A673 (cell line): ENCODE data around the gene ANKRD44. TPM values are rescaled to one million over a fixed set of nuclear protein-coding genes. Genes with fewer than 3 reads are reported as not detected.

ENCODE experiments used
- BruUV-seq: library from RNA; stranded (reverse); fragments of 400-500 nt; replicated peaks from 2 replicates; lab custom pipeline; 2021; lab: Mats Ljungman, UMichigan
- CTCF ChIA-PET: fragments of 300-600 bp; sonication (Branson Sonifier 250); formaldehyde crosslinking; loops from one replicate; lab custom pipeline; 2022; ENCODE audit warnings: antibody characterized with exemption; lab: Charles Lee
- POLR2A ChIA-PET: fragments of 300-600 bp; sonication (Branson Sonifier 250); formaldehyde crosslinking; loops from one replicate; lab custom pipeline; 2022; ENCODE audit warnings: antibody characterized with exemption; ENCODE audit not compliant: low non-redundant PET; lab: Charles Lee
- DNase-seq: peaks from one replicate; pipeline ENCODE4 v3.0.0-alpha.2; 2015; ENCODE audit warnings: low spot score
- H3K27ac ChIP-seq: fragments of 200-600 bp; sonication (generic); 2 replicates; pipeline ENCODE4 v1.5.1; 2016; ENCODE audit warnings: mixed run types, low read depth, mild to moderate bottlenecking, mixed read lengths, antibody characterized with exemption, low read length; ENCODE audit not compliant: poor library complexity, severe bottlenecking
- H3K27me3 ChIP-seq: fragments of 200-600 bp; sonication (generic); replicated peaks from 2 replicates; pipeline ENCODE4 v1.6.1; 2017; ENCODE audit warnings: mixed run types, low read depth, mild to moderate bottlenecking, mixed read lengths, antibody characterized with exemption, low read length; ENCODE audit not compliant: insufficient read depth, poor library complexity
- H3K36me3 ChIP-seq: fragments of 200-600 bp; sonication (generic); 2 replicates; pipeline ENCODE4 v1.6.1; 2016; ENCODE audit warnings: mixed run types, mild to moderate bottlenecking, mixed read lengths, antibody characterized with exemption, low read length; ENCODE audit not compliant: insufficient read depth, poor library complexity, severe bottlenecking
- H3K4me1 ChIP-seq: fragments of 200-600 bp; sonication (generic); 2 replicates; pipeline ENCODE4 v1.6.1; 2017; ENCODE audit warnings: mixed run types, mild to moderate bottlenecking, mixed read lengths, antibody characterized with exemption, low read length; ENCODE audit not compliant: insufficient read depth, poor library complexity, severe bottlenecking
- H3K4me3 ChIP-seq: fragments of 200-600 bp; sonication (generic); 2 replicates; pipeline ENCODE4 v1.5.1; 2016; ENCODE audit warnings: low read depth, mixed run types, mild to moderate bottlenecking, mixed read lengths, low read length; ENCODE audit not compliant: poor library complexity, severe bottlenecking
- H3K9me3 ChIP-seq: fragments of 200-600 bp; sonication (generic); 2 replicates; pipeline ENCODE4 v1.6.1; 2016; ENCODE audit warnings: mixed run types, low read depth, mild to moderate bottlenecking, mixed read lengths, antibody characterized with exemption, low read length; ENCODE audit not compliant: poor library complexity, severe bottlenecking
- CTCF ChIP-seq: fragments of 300-800, 200-600 bp; sonication (generic); conservative IDR thresholded peaks from 2 replicates; pipeline ENCODE4 v1.5.1; 2017; ENCODE audit warnings: low read depth, mild to moderate bottlenecking, antibody characterized with exemption, low read length, moderate library complexity, mixed read lengths
- EZH2 ChIP-seq: fragments of 200-600 bp; sonication (generic); IDR thresholded peaks from 2 replicates; pipeline ENCODE4 v1.6.1; 2017; ENCODE audit warnings: borderline replicate concordance, low read depth, mild to moderate bottlenecking, mixed read lengths, antibody characterized with exemption, low read length; ENCODE audit not compliant: poor library complexity, severe bottlenecking
- intact Hi-C: fragments of 100-400 bp; cut with micrococcal nuclease; formaldehyde crosslinking; loops from one replicate; pipeline ENCODE4 v1.10.0; 2022; ENCODE audit not compliant: unreplicated experiment
- total RNA-seq: library from RNA; stranded (reverse); gene quantifications from 2 replicates; pipeline ENCODE4 v1.2.3, GENCODE V29; 2021

The ANKRD44 gene
- total RNA-seq, 1 experiment from 2014 or later: 17.0 TPM

GRCh38 chr2:197138506-197138905 is 172.1 kb downstream of the ANKRD44 start:
- CTCF ChIA-PET: no interaction called here
- H3K4me3 ChIP-seq: no peak overlapping the region
- H3K27me3 ChIP-seq: no peaks in the 10 kb centered on the region
- TF ChIP-seq CTCF (no peak), EZH2 (no peak)
- no peak overlapping the region for H3K27ac ChIP-seq
- intact Hi-C loops: no loop called here
- POLR2A ChIA-PET: no interaction called here
- BruUV-seq: no TSS peak
- no peaks in the 10 kb centered on the region for H3K4me1 ChIP-seq
- no peaks in the 10 kb centered on the region for H3K9me3 ChIP-seq
- DNase-seq: no peak
- H3K36me3 ChIP-seq: no peaks in the 10 kb centered on the region

- ChIA-PET POLR2A (no interaction called here), CTCF (no interaction called here)
- Histone ChIP-seq H3K9me3 (no peaks in the 10 kb centered on the region), H3K36me3 (no peaks in the 10 kb centered on the region), H3K4me1 (no peaks in the 10 kb centered on the region), H3K27ac (no peak overlapping the region), H3K4me3 (no peak overlapping the region), H3K27me3 (no peaks in the 10 kb centered on the region)
- BruUV-seq: no TSS peak
- DNase-seq: no peak
- TF ChIP-seq CTCF (no peak), EZH2 (no peak)
- intact Hi-C loops: no loop called here
These were observed 172.6 kb downstream of the ANKRD44 start for GRCh38 chr2:197137826-197138477.

- Histone ChIP-seq H3K9me3 (no peaks in the 10 kb centered on the region), H3K27me3 (no peaks in the 10 kb centered on the region), H3K27ac (no peak overlapping the region), H3K4me1 (no peaks in the 10 kb centered on the region), H3K36me3 (no peaks in the 10 kb centered on the region), H3K4me3 (no peak overlapping the region)
- ChIA-PET POLR2A (no interaction called here), CTCF (interaction anchor here (0.6 kb wide), 1 partner anchor 181 kb away, joined by 4 read pairs; no protein-coding TSS in a partner anchor)
- DNase-seq: no peak
- no TSS peak for BruUV-seq
- TF ChIP-seq EZH2 (no peak), CTCF (no peak)
- intact Hi-C loops: no loop called here
These were observed 173.3 kb downstream of the ANKRD44 start for GRCh38 chr2:197137231-197137630.
